Activated CD4-positive, alpha-beta T cell treated with anti-CD3 and anti-CD28 coated beads for 24 hours (primary cell): ENCODE results near the gene ZNG1E.
"Not testable (repeated sequence)": the region's sequence is repeated elsewhere in the genome, so short reads cannot be mapped to it uniquely, and the experiment has no call there.

Source experiments
- DNase-seq, 2 donors: peaks; one replicate each; pipeline ENCODE4 v3.0.0-alpha.2; 2020; ENCODE audit warnings: low read depth in 2 of 2

Gene ZNG1E

GRCh38 chr9:65675589-65676021 lies at the start of gene ZNG1E:
TSS of gene ZNG1E (plus strand) at chr9:65675928. CDS start at chr9:65675977, 49 bp downstream.
- peak; percentile 19 to 24 for DNase-seq

- not testable (repeated sequence) for DNase-seq
These were observed 2.1 kb upstream of the ZNG1E start for GRCh38 chr9:65673579-65673978.

GRCh38 chr9:65675018-65675417 lies 710 bp upstream of the ZNG1E start:
- not testable (repeated sequence) for DNase-seq

- not testable (repeated sequence) for DNase-seq
These were observed 661 bp downstream of the ZNG1E start for GRCh38 chr9:65676389-65676788.

GRCh38 chr9:65678533-65678932 lies 2.8 kb downstream of the ZNG1E start:
- DNase-seq = not testable (repeated sequence)

- not testable (repeated sequence) for DNase-seq
These were observed 27.8 kb downstream of the ZNG1E start for GRCh38 chr9:65703550-65703949.

- not testable (repeated sequence) for DNase-seq
These were observed 38.7 kb downstream of the ZNG1E start for GRCh38 chr9:65714445-65714844.

- not testable (repeated sequence) for DNase-seq
These were observed 61.4 kb downstream of the ZNG1E start, which contains the start of gene FOXD4L4 for GRCh38 chr9:65737096-65737564. TSS of gene FOXD4L4 (plus strand) at chr9:65737146. CDS start at chr9:65737146, 0 bp downstream.

- not testable (repeated sequence) for DNase-seq
These were observed 62.4 kb downstream of the ZNG1E start for GRCh38 chr9:65738133-65738532.
